HCT116 (cell line): Measurements from ENCODE around the gene CCDC120. TPM values are rescaled to one million over a fixed set of nuclear protein-coding genes. Genes with fewer than 3 reads are reported as not detected.
A peak's percentile ranks its signal among the peaks of the same experiment; 100 is the strongest.

Source experiments
- ATAC-seq: fragments of 200-7000 bp; cut with Tn5 transposase; 2 replicates; pipeline ENCODE4 v1.9.1; 2020; ENCODE audit warnings: mild to moderate bottlenecking, moderate library complexity
- BruUV-seq: library from RNA; stranded (reverse); fragments of 400-500 nt; replicated peaks from 2 replicates; lab custom pipeline; 2021; lab: Mats Ljungman, UMichigan
- CTCF ChIA-PET: fragments of 300-600 bp; sonication (Branson Sonifier 250); formaldehyde crosslinking; loops from one replicate; lab custom pipeline; 2021; ENCODE audit warnings: antibody characterized with exemption; lab: Charles Lee
- POLR2A ChIA-PET: fragments of 300-600, 350-600 bp; sonication (Branson Sonifier 250); formaldehyde crosslinking; loops from one replicate; lab custom pipeline; 2021; ENCODE audit warnings: antibody characterized with exemption; lab: Charles Lee
- RAD21 ChIA-PET, 2 experiments: fragments of 300-600 bp; sonication (Branson Sonifier 250); formaldehyde crosslinking; loops; one replicate each; lab custom pipeline; 2023; ENCODE audit warnings: low total read pairs in 2 of 2; ENCODE audit not compliant: uncharacterized antibody in 2 of 2, unreplicated experiment in 2 of 2, low non-redundant PET in 1 of 2; lab: Charles Lee
- DNase-seq: peaks from one replicate; pipeline ENCODE4 v3.0.0-alpha.2; 2010; ENCODE audit warnings: low read depth, low spot score
- H2AFZ ChIP-seq: fragments of 200-600 bp; shearing (Covaris generic), sonication (generic); 2 replicates; pipeline ENCODE4 v1.6.1; 2017; ENCODE audit warnings: low read depth, mixed run types, mixed read lengths, antibody characterized with exemption, low read length; ENCODE audit not compliant: poor library complexity, severe bottlenecking
- H3K27ac ChIP-seq: 2 replicates; pipeline ENCODE4 v1.5.1; 2012; ENCODE audit warnings: low read depth, low read length
- H3K27me3 ChIP-seq: fragments of 200-600 bp; sonication (generic); 2 replicates; pipeline ENCODE4 v1.6.1; 2016; ENCODE audit warnings: mixed run types, low read length, mixed read lengths; ENCODE audit not compliant: insufficient read depth
- H3K36me3 ChIP-seq, 2 experiments: fragments of 200-500 bp in 1 of 2; fragments of 200-600 bp in 1 of 2; sonication (Bioruptor generic) in 1 of 2; sonication (generic) in 1 of 2; 2 replicates each; pipeline versions ENCODE4 v1.5.1 to v1.6.1; 2014 to 2016; ENCODE audit warnings: low read length in 2 of 2, inconsistent platforms in 1 of 2, mixed read lengths in 1 of 2, mixed run types in 1 of 2; ENCODE audit not compliant: insufficient read depth in 2 of 2, control insufficient read depth in 1 of 2
- H3K4me1 ChIP-seq, 2 experiments: fragments of 200-600 bp in 1 of 2; sonication (generic) in 1 of 2; 2 replicates each; pipeline versions ENCODE4 v1.5.1 to v1.6.1; 2012 to 2017; ENCODE audit warnings: low read length in 2 of 2, inconsistent platforms in 1 of 2, mild to moderate bottlenecking in 1 of 2, mixed read lengths in 1 of 2, mixed run types in 1 of 2, moderate library complexity in 1 of 2; ENCODE audit not compliant: insufficient read depth in 2 of 2, control insufficient read depth in 1 of 2
- H3K4me2 ChIP-seq: fragments of 200-600 bp; sonication (generic); 2 replicates; pipeline ENCODE4 v1.6.1; 2017; ENCODE audit warnings: mixed run types, low read length, mixed read lengths
- H3K4me3 ChIP-seq, 2 experiments: fragments of 200-600 bp in 1 of 2; sonication (generic) in 1 of 2; replicated peaks in 1 of 2; 2 replicates each; pipeline ENCODE4 v1.5.1; 2011 to 2016; ENCODE audit warnings: low read length in 2 of 2, control low read depth in 1 of 2, low read depth in 1 of 2, mild to moderate bottlenecking in 1 of 2, mixed read lengths in 1 of 2, mixed run types in 1 of 2
- H3K79me2 ChIP-seq: fragments of 200-600 bp; sonication (generic); 2 replicates; pipeline ENCODE4 v1.6.1; 2017; ENCODE audit warnings: mild to moderate bottlenecking, mixed run types, low read length, moderate library complexity, mixed read lengths; ENCODE audit not compliant: insufficient read depth
- H3K9ac ChIP-seq: fragments of 200-600 bp; sonication (generic); 2 replicates; pipeline ENCODE4 v1.6.1; 2016; ENCODE audit warnings: low read length, mixed read lengths
- H3K9me2 ChIP-seq: fragments of 200-600 bp; sonication (generic), shearing (Covaris generic); 2 replicates; pipeline ENCODE4 v1.6.1; 2017; ENCODE audit warnings: mixed run types, mild to moderate bottlenecking, moderate library complexity; ENCODE audit not compliant: insufficient read depth
- H3K9me3 ChIP-seq, 2 experiments: fragments of 200-500 bp in 1 of 2; fragments of 200-600 bp in 1 of 2; sonication (Bioruptor generic) in 1 of 2; sonication (generic) in 1 of 2; 2 replicates each; pipeline ENCODE4 v1.6.1; 2014 to 2017; ENCODE audit warnings: low read length in 2 of 2, mixed read lengths in 2 of 2, inconsistent platforms in 1 of 2, low read depth in 1 of 2, mild to moderate bottlenecking in 1 of 2, mixed run types in 1 of 2, moderate library complexity in 1 of 2; ENCODE audit not compliant: control insufficient read depth in 1 of 2, insufficient read depth in 1 of 2
- H4K20me1 ChIP-seq: fragments of 200-600 bp; sonication (generic), shearing (Covaris generic); 2 replicates; pipeline ENCODE4 v1.6.1; 2017; ENCODE audit warnings: mixed run types, mild to moderate bottlenecking, moderate library complexity; ENCODE audit not compliant: insufficient read depth
- CEBPB ChIP-seq: IDR thresholded peaks from 2 replicates; pipeline ENCODE4 v1.6.1; 2012; ENCODE audit warnings: low read depth
- EZH2 ChIP-seq: fragments of 200-600 bp; sonication (generic); IDR thresholded peaks from 2 replicates; pipeline ENCODE4 v1.6.1; 2017; ENCODE audit warnings: antibody characterized with exemption, mixed run types
- POLR2A ChIP-seq: IDR thresholded peaks from 2 replicates; pipeline ENCODE4 v1.7.0; 2011; ENCODE audit warnings: borderline replicate concordance; ENCODE audit not compliant: insufficient read depth, insufficient read length; ENCODE audit errors: extremely low read depth
- POLR2AphosphoS5 ChIP-seq: IDR thresholded peaks from 2 replicates; pipeline ENCODE4 v1.6.1; 2011; ENCODE audit warnings: mild to moderate bottlenecking, low read depth, low read length, moderate library complexity
- intact Hi-C: fragments of 100-400 bp; cut with micrococcal nuclease; formaldehyde crosslinking; loops from 2 replicates; pipeline ENCODE4 v1.10.0; 2022
- total RNA-seq: library from RNA; stranded (reverse); gene quantifications from one replicate; pipeline ENCODE4 v1.2.1, GENCODE V29; 2021; ENCODE audit not compliant: unreplicated experiment

Gene CCDC120
- total RNA-seq, 1 experiment from 2014 or later: 13.5 TPM

DNA sequence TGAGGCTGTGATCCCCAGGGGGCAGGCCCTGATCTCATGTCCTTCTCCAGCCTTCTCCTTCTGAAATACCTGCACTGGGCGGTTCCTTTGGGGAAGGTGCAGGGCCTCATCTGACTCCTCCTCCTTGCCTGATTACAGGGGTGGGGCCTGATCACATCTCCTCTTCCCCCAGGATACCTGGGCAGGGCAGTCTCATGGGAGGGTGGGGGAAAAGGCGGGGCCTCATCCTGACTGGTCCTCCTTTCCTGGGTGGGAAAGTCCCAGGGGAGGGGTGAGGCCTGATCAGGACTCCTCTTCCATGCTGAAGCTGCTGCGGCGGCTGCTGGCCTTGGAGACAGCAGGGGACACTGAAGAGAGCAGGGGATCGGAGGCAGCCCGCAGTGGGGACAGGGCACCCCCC lies 28.9 kb upstream of the CCDC120 start:
- H3K36me3 ChIP-seq: peaks cover 0 to 10% of the 10 kb centered on the region in 2 experiments; a peak in 3 of 4 replicates
- H3K9me3 ChIP-seq: no peaks in the 10 kb centered on the region
- BruUV-seq: no TSS peak
- no peak overlapping the region for H3K4me3 ChIP-seq
- POLR2A ChIA-PET: no interaction called here
- H3K27ac ChIP-seq: no peak overlapping the region
- peaks cover 3% of the 10 kb centered on the region in 2 experiments; a peak in 2 of 4 replicates for H3K4me1 ChIP-seq
- CTCF ChIA-PET: no interaction called here
- DNase-seq (peak; percentile 37), ATAC-seq (peak; percentile 97)
- H4K20me1 ChIP-seq: no peaks in the 10 kb centered on the region
- H3K9me2 ChIP-seq: no peaks in the 10 kb centered on the region
- intact Hi-C loops: loop anchor here (2.0 kb wide), 1 partner anchor 57 kb away; no protein-coding TSS in a partner anchor
- H3K4me2 ChIP-seq: no peak overlapping the region
- H3K9ac ChIP-seq: no peak overlapping the region
- TF ChIP-seq POLR2AphosphoS5 (peak; percentile 14; the same call in 1 of the 2 replicates), EZH2 (no peak), CEBPB (no peak)
- H3K79me2 ChIP-seq: no peaks in the 10 kb centered on the region
- H2AFZ ChIP-seq: no peak overlapping the region
- H3K27me3 ChIP-seq: no peaks in the 10 kb centered on the region
- RAD21 ChIA-PET: no interaction called here

DNA sequence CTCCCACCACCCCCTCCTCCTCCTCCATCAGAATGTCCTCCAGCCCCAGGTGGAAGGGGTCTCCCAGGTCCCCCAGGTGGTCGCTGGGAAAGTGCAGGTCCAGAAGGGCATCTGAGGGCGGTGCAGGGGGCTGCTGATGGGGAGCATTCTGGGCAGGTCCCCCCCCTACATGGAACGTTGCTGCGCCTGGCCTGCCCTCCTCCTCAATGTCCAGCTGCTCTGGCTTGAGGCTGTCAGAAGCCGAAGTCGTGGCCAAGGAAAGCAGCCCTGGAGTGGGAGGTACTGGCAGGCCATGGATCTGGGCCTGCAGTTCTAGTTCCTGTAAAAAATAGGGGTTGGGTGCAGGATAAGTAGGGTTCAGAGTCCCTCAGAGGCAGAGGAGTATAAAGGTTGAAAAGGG lies 28.5 kb upstream of the CCDC120 start:
- H3K27me3 ChIP-seq: no peaks in the 10 kb centered on the region
- ChIA-PET POLR2A (interaction anchor here (0.9 kb wide), 1 partner anchor 9 kb away, joined by 3 read pairs; no protein-coding TSS in a partner anchor), CTCF (no interaction called here)
- H3K79me2 ChIP-seq: no peaks in the 10 kb centered on the region
- H3K27ac ChIP-seq: no peak overlapping the region
- H3K36me3 ChIP-seq: peaks cover 0 to 10% of the 10 kb centered on the region in 2 experiments; a peak in 3 of 4 replicates
- no peak for TF ChIP-seq POLR2A
- TF ChIP-seq, all 23 proteins: peak for 0
- Histone ChIP-seq H3K4me2 (no peak overlapping the region), H4K20me1 (no peaks in the 10 kb centered on the region), H3K9me3 (no peaks in the 10 kb centered on the region), H3K4me3 (no peak overlapping the region), H3K4me1 (peaks cover 3% of the 10 kb centered on the region in 2 experiments; a peak in 2 of 4 replicates), H3K9ac (no peak overlapping the region), H3K9me2 (no peaks in the 10 kb centered on the region), H2AFZ (no peak overlapping the region)
- intact Hi-C loops: loop anchor here (2.0 kb wide), 1 partner anchor 57 kb away; no protein-coding TSS in a partner anchor
- BruUV-seq: no TSS peak
- DNase-seq (no peak), ATAC-seq (no peak)
- RAD21 ChIA-PET: no interaction called here
